ELR (cell line): ENCODE data around the gene KRTAP12-3.

Experiments used
- DNase-seq: peaks from one replicate; pipeline ENCODE4 v3.0.0-alpha.2; 2015; ENCODE audit warnings: low read depth

Gene KRTAP12-3

DNA sequence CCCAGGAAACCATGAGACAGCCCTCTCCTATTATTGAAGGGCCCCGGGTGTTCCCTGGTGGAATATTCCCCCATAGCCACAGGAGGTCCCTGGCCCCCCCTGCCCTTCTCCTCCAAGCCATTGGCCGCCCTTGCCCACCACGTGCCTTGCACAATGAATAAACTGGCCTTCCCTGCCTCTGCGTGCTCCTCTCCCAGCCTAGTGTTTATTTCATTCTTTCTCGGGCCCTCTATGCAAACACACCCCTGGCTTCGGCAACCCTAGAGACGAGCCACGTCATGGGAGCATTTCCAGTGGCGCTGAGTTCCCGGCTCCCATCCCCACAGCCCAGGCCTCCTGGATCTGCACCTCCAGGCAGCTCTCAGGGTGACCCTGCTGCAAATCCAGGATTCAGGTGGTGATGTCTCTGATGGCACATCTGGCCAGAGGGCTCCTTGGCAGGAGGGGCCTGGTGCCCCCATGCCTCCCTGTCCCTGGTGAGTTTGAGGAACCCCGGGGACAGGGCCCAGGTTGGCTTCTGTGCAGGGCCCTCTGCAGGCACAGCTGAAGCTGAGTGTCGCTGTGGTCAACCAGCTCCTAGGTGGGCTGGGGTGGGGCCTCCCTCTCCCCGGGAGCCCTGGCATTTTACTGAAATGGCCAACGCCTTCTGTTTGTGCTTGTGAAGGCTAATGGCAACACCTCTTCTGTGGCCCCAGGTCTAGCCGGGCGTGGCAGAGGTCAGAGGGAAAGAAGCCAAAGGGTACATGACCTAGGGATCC lies 45.4 kb downstream of the KRTAP12-3 start:
- no peak for DNase-seq

GRCh38 chr21:44703731-44704635 lies 46.3 kb downstream of the KRTAP12-3 start:
- no peak for DNase-seq

DNA sequence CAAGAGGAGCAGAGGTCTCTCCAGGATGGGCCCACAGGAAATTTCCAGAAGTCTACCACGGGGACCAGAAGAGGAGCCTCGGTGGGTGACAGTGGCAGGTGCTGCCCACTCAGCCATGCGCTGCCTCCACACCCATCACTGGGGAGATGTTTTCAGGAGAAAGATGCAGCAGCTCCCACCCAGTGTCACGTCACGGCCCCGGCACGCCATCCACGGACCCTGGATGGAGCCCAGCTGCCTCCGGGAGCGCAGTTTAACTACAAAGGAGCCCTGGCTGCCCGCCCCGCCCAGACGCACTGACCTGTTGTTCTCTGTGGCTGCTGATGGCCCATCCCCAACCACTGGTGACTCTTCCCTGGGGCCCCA lies 46.9 kb downstream of the KRTAP12-3 start:
- no peak for DNase-seq

- DNase-seq, result no peak
Observed at GRCh38 chr21:44706026-44706705, 48.4 kb downstream of the KRTAP12-3 start.

DNA sequence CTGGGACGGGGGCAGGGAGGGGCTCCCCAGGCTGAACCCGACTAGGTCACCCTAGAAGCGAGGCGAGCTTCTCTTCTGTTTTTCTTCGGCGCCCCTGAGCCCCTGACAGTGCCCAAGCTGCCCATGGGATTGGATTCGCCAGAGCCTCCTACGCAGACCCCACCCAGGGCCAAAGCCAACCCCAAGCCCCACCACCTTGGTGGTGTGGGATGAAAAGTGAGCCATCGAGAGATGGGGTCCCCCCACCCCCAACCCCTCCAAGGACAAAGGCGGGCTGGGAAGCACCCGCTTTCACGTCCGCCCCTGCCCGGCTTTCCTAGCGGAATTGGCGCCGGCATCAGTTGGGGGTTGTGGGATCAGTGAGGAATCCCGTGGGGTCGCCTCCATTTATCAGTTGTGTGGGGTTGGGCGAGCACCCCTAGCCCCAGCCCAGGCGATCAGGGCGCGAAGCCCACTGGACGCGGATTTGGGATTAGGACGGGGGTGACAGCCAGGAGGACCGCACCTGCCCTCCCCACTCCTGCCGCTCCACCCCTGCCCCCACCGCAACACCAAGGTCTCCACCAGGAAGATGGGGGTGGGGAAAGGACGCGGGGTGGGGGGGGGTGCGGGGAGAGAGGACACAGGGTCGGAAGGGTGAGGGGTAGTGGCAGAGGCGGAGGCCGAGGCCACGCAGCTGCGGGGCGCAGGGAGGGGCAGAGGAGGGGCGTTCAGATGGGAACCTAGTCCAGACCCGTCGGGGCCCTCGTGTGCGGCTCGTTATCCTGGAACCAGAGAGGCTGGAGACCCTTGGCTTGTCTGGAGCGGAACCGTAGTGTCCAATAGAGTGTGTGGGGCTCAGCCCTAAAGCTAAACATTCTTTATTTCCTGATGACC lies 49.2 kb downstream of the KRTAP12-3 start:
- no peak for DNase-seq
